HepG2 (cell line): Measurements from ENCODE around the gene TEX19. TPM values are rescaled to one million over a fixed set of nuclear protein-coding genes. Genes with fewer than 3 reads are reported as not detected.

Experiments
- ATAC-seq: fragments of 200-7000 bp; cut with Tn5 transposase; 3 replicates; pipeline ENCODE4 v1.9.1; 2020; ENCODE audit warnings: mild to moderate bottlenecking, moderate library complexity
- BruUV-seq: library from RNA; stranded (reverse); fragments of 400-500 nt; replicated peaks from 2 replicates; lab custom pipeline; 2021; lab: Mats Ljungman, UMichigan
- CTCF ChIA-PET: fragments of 300-600 bp; formaldehyde crosslinking; extraction: SDS; loops from one replicate; lab custom pipeline; 2021; ENCODE audit warnings: low total read pairs, inconsistent platforms, low intra/inter-chr PET ratio; lab: Yijun Ruan, JAX
- POLR2A ChIA-PET: fragments of 350-600 bp; sonication (Branson Sonifier 250); formaldehyde crosslinking; loops from one replicate; lab custom pipeline; 2020; ENCODE audit warnings: antibody characterized with exemption, inconsistent platforms; lab: Yijun Ruan, JAX
- DNase-seq: peaks from one replicate; pipeline ENCODE4 v3.0.0-alpha.2; 2015; ENCODE audit warnings: low spot score
- FAIRE-seq: peaks from 3 replicates; lab custom pipeline; 2011; peaks lifted over from hg19 to GRCh38; lab: Jason Lieb, UNC
- H2AFZ ChIP-seq: one replicate; pipeline ENCODE4 v1.6.1; 2011; ENCODE audit warnings: low read length, inconsistent platforms
- H3K27ac ChIP-seq: fragments of 300-600 bp; 3 replicates; pipeline ENCODE4 v1.8.0; 2011; ENCODE audit warnings: mixed run types, mild to moderate bottlenecking, mixed read lengths, low read length, inconsistent platforms; ENCODE audit not compliant: insufficient read depth; ENCODE audit errors: extremely low read length
- H3K27me3 ChIP-seq, 2 experiments: fragments of 200-600 bp in 1 of 2; 2 replicates in 1 of 2; 3 replicates in 1 of 2; pipeline versions ENCODE4 v1.6.0 to v1.8.0; 2011; ENCODE audit warnings: low read length in 2 of 2, mild to moderate bottlenecking in 2 of 2, moderate library complexity in 2 of 2, inconsistent platforms in 1 of 2; ENCODE audit not compliant: insufficient read depth in 2 of 2, control insufficient read depth in 1 of 2
- H3K36me3 ChIP-seq, 2 experiments: fragments of 200-600 bp in 1 of 2; replicated peaks in 1 of 2; 2 replicates in 1 of 2; 3 replicates in 1 of 2; pipeline versions ENCODE4 v1.5.1 to v1.8.0; 2011; ENCODE audit warnings: low read length in 2 of 2, inconsistent platforms in 1 of 2; ENCODE audit not compliant: insufficient read depth in 2 of 2, control insufficient read depth in 1 of 2
- H3K4me1 ChIP-seq: 2 replicates; pipeline ENCODE4 v1.5.1; 2012; ENCODE audit warnings: low read length, inconsistent platforms; ENCODE audit not compliant: insufficient read depth
- H3K4me2 ChIP-seq: 2 replicates; pipeline ENCODE4 v1.6.0; 2011; ENCODE audit warnings: low read depth, low read length, inconsistent platforms
- H3K4me3 ChIP-seq, 3 experiments: fragments of 200-600 bp in 1 of 3; sonication (generic), shearing (Covaris generic) in 1 of 3; replicated peaks in 1 of 3; 2 replicates each; pipeline ENCODE4 v1.5.1; 2011 to 2016; ENCODE audit warnings: low read length in 3 of 3, inconsistent platforms in 2 of 3, low read depth in 2 of 3, mild to moderate bottlenecking in 2 of 3, control low read depth in 1 of 3, mixed read lengths in 1 of 3; ENCODE audit not compliant: insufficient read depth in 1 of 3
- H3K79me2 ChIP-seq: one replicate; pipeline ENCODE4 v1.6.1; 2011; ENCODE audit warnings: low read length, inconsistent platforms; ENCODE audit not compliant: insufficient read depth
- H3K9ac ChIP-seq: 2 replicates; pipeline ENCODE4 v1.6.0; 2011; ENCODE audit warnings: mild to moderate bottlenecking, low read depth, low read length, inconsistent platforms; ENCODE audit not compliant: insufficient read depth
- H3K9me3 ChIP-seq: 2 replicates; pipeline ENCODE4 v1.5.1; 2012; ENCODE audit warnings: mild to moderate bottlenecking, low read length
- H4K20me1 ChIP-seq: 2 replicates; pipeline ENCODE4 v1.6.0; 2011; ENCODE audit warnings: inconsistent platforms, mild to moderate bottlenecking, low read length, moderate library complexity; ENCODE audit not compliant: insufficient read depth
- AKAP8 ChIP-seq: sonication (generic); formaldehyde crosslinking; IDR thresholded peaks from 2 replicates; pipeline ENCODE4 v1.5.1; 2020; ENCODE audit warnings: mild to moderate bottlenecking, missing genetic modification reagents
- BORCS8-MEF2B ChIP-seq: sonication (generic); formaldehyde crosslinking; IDR thresholded peaks from 2 replicates; pipeline ENCODE4 v1.8.0; 2022; ENCODE audit warnings: mild to moderate bottlenecking, missing genetic modification reagents
- GATA4 ChIP-seq: sonication (generic); IDR thresholded peaks from 2 replicates; pipeline ENCODE4 v1.6.1; 2016; ENCODE audit warnings: antibody characterized with exemption, low read depth, borderline replicate concordance
- HNRNPL ChIP-seq: fragments of 200-400 bp; formaldehyde crosslinking; IDR thresholded peaks from 2 replicates; pipeline ENCODE4 v1.6.1; 2017; ENCODE audit warnings: mild to moderate bottlenecking, low read depth, low read length
- JDP2 ChIP-seq: sonication (generic); formaldehyde crosslinking; IDR thresholded peaks from 2 replicates; pipeline ENCODE4 v1.8.1; 2022; ENCODE audit warnings: missing genetic modification reagents, borderline replicate concordance
- POGZ ChIP-seq: sonication (generic); formaldehyde crosslinking; IDR thresholded peaks from 2 replicates; pipeline ENCODE4 v1.4.0; 2020; ENCODE audit warnings: mild to moderate bottlenecking, missing genetic modification reagents
- SKI ChIP-seq: fragments of 450-650 bp; IDR thresholded peaks from one replicate; pipeline ENCODE4 v1.6.1; 2018; ENCODE audit warnings: mild to moderate bottlenecking; ENCODE audit not compliant: partially characterized antibody
- SP5 ChIP-seq: IDR thresholded peaks from 2 replicates; pipeline ENCODE4 v1.6.1; 2016; ENCODE audit warnings: low read depth, borderline replicate concordance
- ZFP36 ChIP-seq: fragments of 150-350 bp; IDR thresholded peaks from 2 replicates; pipeline ENCODE4 v1.6.1; 2018; ENCODE audit warnings: borderline replicate concordance, low read length, low read depth; ENCODE audit not compliant: partially characterized antibody
- ZMYM3 ChIP-seq: sonication (generic); formaldehyde crosslinking; IDR thresholded peaks from 2 replicates; pipeline ENCODE4 v1.5.1; 2020; ENCODE audit warnings: mild to moderate bottlenecking, missing genetic modification reagents
- ZNF136 ChIP-seq: sonication (generic); formaldehyde crosslinking; IDR thresholded peaks from 2 replicates; pipeline ENCODE4 v1.8.1; 2022; ENCODE audit warnings: low read depth, mild to moderate bottlenecking, moderate library complexity, missing genetic modification reagents
- WGBS: methylation state at CpG from one replicate; pipeline ENCODE4 v1.1.6; 2017; ENCODE audit warnings: low lambda C conversion rate; 5-methylcytosine and 5-hydroxymethylcytosine counted together
- in situ Hi-C: cut with HindIII; loops from 2 replicates; pipeline ENCODE4 v1.10.0; 2017; ENCODE audit warnings: low pct_unique_long_range_greater_than_20kb; ENCODE audit not compliant: extremely low pct_ligation_motif_present
- intact Hi-C: fragments of 100-400 bp; cut with micrococcal nuclease; formaldehyde crosslinking; loops from one replicate; pipeline ENCODE4 v1.10.0; 2022; ENCODE audit not compliant: unreplicated experiment
- polyA plus RNA-seq, 8 experiments: library from polyadenylated mRNA; depleted of rRNA in 3 of 8; stranded (reverse) in 7 of 8; unstranded in 1 of 8; fragments of >200 nt; fragmentation: Illumina TruSeq in 4 of 8; extraction: Trizol in 4 of 8; gene quantifications; 2 replicates each; pipeline versions ENCODE4 v1.2.1 to v1.2.3, GENCODE V29; 2011 to 2016; ENCODE audit warnings: low read depth in 4 of 8, missing spikeins in 1 of 8, mixed read lengths in 1 of 8; ENCODE audit not compliant: insufficient read depth in 1 of 8
- total RNA-seq, 5 experiments: library from RNA; depleted of rRNA; stranded (reverse); fragments of >200 nt; fragmentation: Illumina TruSeq; extraction: Trizol; gene quantifications; 2 replicates each; pipeline ENCODE4 v1.2.3, GENCODE V29; 2016; ENCODE audit warnings: low read depth in 1 of 5
- TF ChIP-seq, protein P1 (sequence below): sonication (generic); formaldehyde crosslinking; IDR thresholded peaks from 2 replicates; pipeline ENCODE4 v1.4.0; 2020; ENCODE audit warnings: missing genetic modification reagents, mild to moderate bottlenecking, borderline replicate concordance

TEX19 gene
- total and polyA plus RNA-seq, 2 of the 13 experiments (the other 11 are each of a cell fraction or from before 2014, with no cell fraction given): 1.3 to 6.0 TPM

DNA sequence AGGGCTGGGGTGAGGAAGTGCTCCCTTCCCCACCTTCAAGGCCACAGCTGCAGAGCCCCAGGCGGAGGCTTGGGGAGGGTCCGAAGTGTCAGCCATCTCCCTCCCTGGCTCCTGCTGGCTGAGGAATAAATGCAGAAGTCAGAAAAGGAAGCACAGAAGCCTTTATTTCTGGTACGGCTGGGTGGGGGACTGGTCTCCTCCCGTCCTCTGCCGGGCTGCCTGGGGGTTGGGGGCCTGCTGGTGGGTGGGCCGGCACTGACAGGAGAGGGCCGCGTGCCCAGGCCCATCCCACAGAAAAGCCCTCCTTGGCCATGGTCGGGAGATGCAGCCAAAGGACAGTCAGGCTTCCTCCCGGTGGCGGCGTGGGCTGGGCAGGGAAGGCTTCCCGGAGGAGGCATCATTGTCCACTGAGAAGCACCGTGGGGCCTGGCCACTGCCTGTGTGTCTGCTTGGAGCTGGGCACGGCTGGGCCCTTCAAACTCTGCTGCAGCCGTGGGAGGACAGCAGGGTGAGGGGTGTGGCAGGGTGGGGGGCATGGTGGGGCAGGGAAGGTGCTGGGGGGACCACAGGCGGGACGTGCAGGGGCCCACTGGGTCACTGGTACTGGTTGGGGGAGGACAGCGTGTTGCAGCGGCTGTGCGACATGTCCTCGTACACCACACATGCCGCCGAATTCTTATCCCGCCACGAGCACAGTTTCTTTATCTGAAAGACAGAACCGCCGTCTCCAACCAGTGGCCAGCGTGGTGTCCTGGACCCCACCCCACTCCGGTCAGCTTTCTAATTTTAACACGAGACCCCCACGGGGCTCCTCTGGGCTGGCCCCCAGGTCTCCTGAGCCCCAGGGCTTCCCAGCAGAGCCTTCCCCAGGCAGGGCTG is 44.1 kb upstream of the TEX19 start:
- Histone ChIP-seq H3K9ac (no peak overlapping the region), H2AFZ (no peak overlapping the region), H3K9me3 (no peaks in the 10 kb centered on the region), H3K4me1 (peaks cover 56% of the 10 kb centered on the region), H3K27ac (no peak overlapping the region)
- in situ Hi-C loops: no loop called here
- TF ChIP-seq AKAP8 (no peak), GATA4 (no peak), ZNF136 (CRISPR knock-in tag) (no peak), ZMYM3 (CRISPR knock-in tag) (0 out of 2 replicates have a peak, but pooled peaks have one; percentile 13), ZFP36 (peak; percentile 83)
- TF ChIP-seq, all 625 proteins: peak for 2
- no TSS peak for BruUV-seq
- H4K20me1 ChIP-seq: no peaks in the 10 kb centered on the region
- no peak overlapping the region for H3K4me3 ChIP-seq
- no peaks in the 10 kb centered on the region; a peak in 1 of 5 replicates for H3K27me3 ChIP-seq
- H3K36me3 ChIP-seq: no peaks in the 10 kb centered on the region
- H3K79me2 ChIP-seq: peaks cover 3% of the 10 kb centered on the region
- no peak for DNase-seq
- WGBS: 97% methylated on average over 28 of the region's 32 CpGs
- intact Hi-C loops: no loop called here
- ChIA-PET CTCF (interaction anchor here (1.1 kb wide), 1 partner anchor 14 kb away, joined by 3 read pairs; no protein-coding TSS in a partner anchor), POLR2A (interaction anchor here (1.1 to 1.2 kb wide), 2 partner anchors 10 to 14 kb away, joined by 4 read pairs; no protein-coding TSS in a partner anchor)
- FAIRE-seq: no peak
- no peak overlapping the region for H3K4me2 ChIP-seq
- no peak for ATAC-seq

DNA sequence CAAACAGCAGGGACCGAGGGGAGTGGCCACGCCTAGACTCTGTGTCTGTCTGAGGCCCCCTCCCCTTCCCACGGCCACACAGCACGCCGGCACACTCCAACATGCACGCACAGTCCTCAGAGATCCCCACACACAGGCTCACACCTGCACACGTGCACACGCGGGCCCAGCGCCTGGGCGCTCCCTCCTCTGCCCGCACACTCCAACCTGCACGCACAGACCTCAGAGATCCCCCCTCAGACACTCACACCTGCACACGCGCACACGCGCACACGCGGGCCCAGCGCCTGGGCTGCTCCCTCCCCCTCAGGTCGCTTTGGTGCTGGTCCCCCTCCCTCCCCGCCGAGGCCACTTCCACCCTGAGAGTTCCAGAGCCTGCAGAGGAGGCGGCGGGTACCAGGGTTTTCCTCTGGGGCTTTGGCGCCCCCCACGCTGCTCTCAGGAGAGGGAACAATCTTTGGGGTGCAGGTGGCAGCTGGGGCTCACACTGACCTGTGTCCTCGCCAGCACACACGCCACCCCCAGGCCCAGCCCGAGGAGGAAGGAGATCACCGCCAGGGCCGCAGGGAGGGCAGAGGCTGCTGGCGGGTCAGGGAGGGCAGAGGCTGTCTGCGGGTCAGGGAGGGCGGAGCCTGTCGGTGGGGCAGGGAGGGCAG is 43.2 kb upstream of the TEX19 start:
- DNase-seq (no peak), ATAC-seq (peak; percentile 3; the same call in 1 of the 3 replicates), FAIRE-seq (no peak)
- intact Hi-C loops: no loop called here
- 79% methylated on average over 36 of the region's 36 CpGs for WGBS
- CTCF ChIA-PET: interaction anchor here (1.1 kb wide), 1 partner anchor 15 kb away, joined by 3 read pairs; no protein-coding TSS in a partner anchor
- H2AFZ ChIP-seq: no peak overlapping the region
- peak overlapping the region in 2 of 3 experiments; percentile 69 to 72; a peak in 3 of 6 replicates for H3K4me3 ChIP-seq
- peak overlapping the region; percentile 88 for H3K4me2 ChIP-seq
- no peaks in the 10 kb centered on the region; a peak in 1 of 5 replicates for H3K27me3 ChIP-seq
- no TSS peak for BruUV-seq
- POLR2A ChIA-PET: interaction anchor here (0.8 to 2.6 kb wide), 4 partner anchors 9 to 30 kb away, joined by 4 to 152 read pairs (median 26); no protein-coding TSS in a partner anchor
- H3K36me3 ChIP-seq: no peaks in the 10 kb centered on the region
- no peak overlapping the region for H3K9ac ChIP-seq
- H3K9me3 ChIP-seq: no peaks in the 10 kb centered on the region
- in situ Hi-C loops: no loop called here
- H3K27ac ChIP-seq: no peak overlapping the region
- no peaks in the 10 kb centered on the region for H4K20me1 ChIP-seq
- H3K79me2 ChIP-seq: peaks cover 3% of the 10 kb centered on the region
- H3K4me1 ChIP-seq: peaks cover 56% of the 10 kb centered on the region
- TF ChIP-seq HNRNPL (peak; percentile 85), POGZ (CRISPR knock-in tag) (0 out of 2 replicates have a peak, but pooled peaks have one; percentile 38), SKI (peak; percentile 12), BORCS8-MEF2B (CRISPR knock-in tag) (no peak), SP5 (CRISPR knock-in tag) (peak; percentile 39; the same call in 1 of the 2 replicates), JDP2 (CRISPR knock-in tag) (no peak)
- TF ChIP-seq, protein P1, sequence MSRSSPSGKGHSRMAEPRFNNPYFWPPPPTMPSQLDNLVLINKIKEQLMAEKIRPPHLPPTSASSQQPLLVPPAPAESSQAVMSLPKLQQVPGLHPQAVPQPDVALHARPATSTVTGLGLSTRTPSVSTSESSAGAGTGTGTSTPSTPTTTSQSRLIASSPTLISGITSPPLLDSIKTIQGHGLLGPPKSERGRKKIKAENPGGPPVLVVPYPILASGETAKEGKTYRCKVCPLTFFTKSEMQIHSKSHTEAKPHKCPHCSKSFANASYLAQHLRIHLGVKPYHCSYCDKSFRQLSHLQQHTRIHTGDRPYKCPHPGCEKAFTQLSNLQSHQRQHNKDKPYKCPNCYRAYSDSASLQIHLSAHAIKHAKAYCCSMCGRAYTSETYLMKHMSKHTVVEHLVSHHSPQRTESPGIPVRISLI (CRISPR knock-in tag): 0 out of 2 replicates have a peak, but pooled peaks have one; percentile 16
